COLO829 (cell line): ENCODE results near the gene COL23A1.
"Not testable (repeated sequence)": the region's sequence is repeated elsewhere in the genome, so short reads cannot be mapped to it uniquely, and the experiment has no call there.

ENCODE experiments used
- DNase-seq: peaks from one replicate; pipeline ENCODE4 v3.0.0; 2012; ENCODE audit warnings: low spot score

The COL23A1 gene

DNA sequence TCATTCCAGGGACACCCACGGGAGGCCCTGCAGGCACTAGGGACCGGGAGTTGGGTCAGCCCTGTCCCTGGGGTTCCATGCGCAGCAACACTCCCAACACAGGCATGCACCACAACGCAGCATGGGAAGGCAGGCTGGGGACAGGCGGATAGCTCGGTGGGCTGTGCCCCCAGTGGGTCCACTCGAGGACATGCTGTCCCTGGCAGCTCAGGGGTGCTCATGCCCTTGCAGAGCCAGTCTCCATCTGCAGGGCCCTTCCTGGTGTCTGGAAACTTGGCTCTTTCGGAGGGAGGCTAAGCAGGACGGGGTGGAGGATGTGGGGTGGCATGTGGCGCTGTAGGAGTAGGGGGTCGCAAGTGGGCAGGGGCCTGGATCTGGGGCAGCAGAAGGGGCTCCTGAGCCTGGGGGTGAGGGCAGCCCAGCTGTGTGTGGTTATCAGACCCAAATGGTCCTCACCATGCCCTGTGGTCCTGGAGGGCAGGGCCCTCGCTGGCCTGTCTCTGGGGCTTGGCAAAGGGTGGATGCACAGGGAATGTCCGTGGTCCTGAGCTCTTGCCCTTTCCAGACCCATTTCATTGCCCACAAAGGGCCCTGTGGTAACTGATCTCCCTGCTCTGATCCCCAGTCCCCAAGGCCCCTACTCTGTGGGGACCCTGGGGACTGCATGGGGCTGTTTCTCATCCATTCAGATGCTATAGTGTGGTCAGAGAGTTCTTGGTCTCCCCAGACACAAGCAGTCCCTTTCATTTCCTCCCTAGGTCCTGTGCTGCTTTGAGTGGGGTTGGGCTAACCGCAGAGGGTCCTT lies 267.3 kb downstream of the COL23A1 start:
- DNase-seq = no peak

DNA sequence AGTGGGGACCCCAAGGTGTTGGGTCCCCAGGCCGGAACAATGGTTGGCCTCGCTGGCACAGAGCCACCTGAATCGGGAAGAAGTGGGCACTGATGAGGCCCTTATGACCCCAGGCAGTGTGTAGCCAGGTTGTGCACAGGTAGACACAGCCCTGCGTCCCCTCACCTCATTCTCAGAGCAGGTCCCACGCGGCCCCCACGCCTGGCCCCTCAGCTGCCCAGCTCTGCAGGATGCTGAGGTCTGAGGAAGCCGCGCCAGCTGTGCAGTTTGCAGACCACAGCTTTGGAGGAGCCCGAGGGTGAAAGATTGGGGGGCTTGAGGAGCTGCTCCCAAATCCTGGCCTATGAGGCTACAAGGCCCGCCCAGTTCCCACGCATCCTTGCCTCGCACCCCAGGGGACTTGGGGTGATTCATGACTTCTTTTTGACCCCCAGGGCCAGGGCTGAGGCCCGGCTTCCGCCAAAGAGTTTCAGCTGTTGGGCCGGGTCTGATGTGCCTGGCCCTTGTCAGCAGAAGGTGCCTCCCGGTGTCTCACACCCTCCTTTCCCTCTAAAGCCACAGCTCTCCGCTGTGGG lies 269.8 kb downstream of the COL23A1 start:
- DNase-seq = no peak

DNA sequence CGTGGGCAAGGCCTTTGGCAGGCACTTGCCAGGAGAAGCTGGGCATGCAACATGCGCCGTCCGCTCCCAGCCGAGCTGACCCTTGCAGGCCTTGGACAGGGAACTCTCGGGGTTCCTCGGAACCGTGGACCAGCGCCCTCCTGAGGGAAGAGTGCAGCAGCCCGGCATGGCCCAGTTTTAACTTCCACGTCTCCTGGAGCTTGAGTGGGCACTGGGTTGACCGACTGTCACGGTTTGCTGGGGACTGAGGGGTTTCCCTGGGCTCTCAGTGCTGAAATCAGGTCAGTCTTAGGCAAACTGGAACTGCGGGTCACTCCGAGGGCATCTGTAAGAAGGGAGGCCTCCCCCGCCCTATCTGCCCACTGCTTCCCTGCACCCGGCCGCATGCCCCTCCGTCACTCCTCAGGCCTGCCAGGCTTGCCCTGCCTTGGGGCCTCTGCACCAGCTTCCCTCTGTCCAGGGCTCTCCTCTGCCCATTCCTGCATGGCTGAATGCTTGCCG lies 270.6 kb downstream of the COL23A1 start:
- no peak for DNase-seq

DNA sequence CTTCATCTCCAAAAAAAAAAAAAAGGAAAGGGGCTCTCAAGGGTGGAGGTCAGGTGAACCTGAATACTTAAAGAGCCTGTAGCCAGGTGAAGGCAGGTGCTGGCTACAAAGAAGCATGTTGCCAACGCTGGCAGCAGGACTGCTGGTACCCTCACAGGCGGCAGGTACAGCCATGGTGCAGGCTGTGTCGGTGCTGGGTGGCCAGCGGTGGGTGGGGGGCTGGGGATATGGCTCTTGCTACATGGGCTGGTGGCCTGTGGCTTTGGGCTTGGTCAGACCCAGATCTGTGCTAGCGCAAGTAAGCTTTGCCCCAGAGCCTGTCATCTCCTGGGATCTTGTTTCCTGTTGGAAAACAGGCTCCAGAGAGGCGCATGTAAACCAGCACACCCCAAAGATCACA lies 271.3 kb downstream of the COL23A1 start:
- DNase-seq = no peak

DNA sequence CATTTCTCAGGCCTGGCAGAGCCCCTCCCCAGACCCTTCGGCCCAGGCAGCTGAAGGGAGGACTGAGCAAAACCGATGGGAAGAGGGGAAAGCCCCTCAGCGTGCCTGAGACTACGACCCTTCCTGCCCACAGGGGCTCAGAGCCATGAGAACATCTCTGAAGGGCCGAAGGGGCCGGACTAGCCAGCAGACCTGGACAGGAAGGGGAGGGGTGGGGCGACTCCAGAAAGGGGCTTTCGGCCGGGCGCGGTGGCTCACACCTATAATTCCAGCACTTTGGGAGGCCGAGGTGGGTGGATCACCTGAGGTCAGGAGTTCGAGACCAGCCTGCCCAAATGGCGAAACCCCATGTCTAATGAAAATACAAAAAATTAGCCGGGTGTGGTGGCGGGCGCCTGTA lies 271.8 kb downstream of the COL23A1 start:
- DNase-seq = no peak

DNA sequence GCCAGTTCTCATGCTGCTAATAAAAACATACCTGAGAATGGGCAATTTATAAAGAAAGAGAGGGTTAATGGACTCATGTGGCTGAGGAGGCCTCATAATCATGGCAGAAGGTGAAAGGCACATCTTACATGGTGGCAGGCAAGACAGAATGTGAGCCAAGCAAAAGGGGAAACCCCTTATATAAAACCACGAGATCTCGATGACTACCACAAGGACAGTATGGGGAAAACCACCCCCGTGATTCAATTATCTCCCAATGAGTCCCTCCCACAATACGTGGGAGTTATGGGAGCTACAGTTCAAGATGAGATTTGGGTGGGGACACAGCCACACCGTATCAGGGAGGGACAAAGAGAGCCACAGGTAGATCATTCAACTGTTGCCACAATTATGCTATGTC lies 272.5 kb downstream of the COL23A1 start:
- not testable (repeated sequence) for DNase-seq

DNA sequence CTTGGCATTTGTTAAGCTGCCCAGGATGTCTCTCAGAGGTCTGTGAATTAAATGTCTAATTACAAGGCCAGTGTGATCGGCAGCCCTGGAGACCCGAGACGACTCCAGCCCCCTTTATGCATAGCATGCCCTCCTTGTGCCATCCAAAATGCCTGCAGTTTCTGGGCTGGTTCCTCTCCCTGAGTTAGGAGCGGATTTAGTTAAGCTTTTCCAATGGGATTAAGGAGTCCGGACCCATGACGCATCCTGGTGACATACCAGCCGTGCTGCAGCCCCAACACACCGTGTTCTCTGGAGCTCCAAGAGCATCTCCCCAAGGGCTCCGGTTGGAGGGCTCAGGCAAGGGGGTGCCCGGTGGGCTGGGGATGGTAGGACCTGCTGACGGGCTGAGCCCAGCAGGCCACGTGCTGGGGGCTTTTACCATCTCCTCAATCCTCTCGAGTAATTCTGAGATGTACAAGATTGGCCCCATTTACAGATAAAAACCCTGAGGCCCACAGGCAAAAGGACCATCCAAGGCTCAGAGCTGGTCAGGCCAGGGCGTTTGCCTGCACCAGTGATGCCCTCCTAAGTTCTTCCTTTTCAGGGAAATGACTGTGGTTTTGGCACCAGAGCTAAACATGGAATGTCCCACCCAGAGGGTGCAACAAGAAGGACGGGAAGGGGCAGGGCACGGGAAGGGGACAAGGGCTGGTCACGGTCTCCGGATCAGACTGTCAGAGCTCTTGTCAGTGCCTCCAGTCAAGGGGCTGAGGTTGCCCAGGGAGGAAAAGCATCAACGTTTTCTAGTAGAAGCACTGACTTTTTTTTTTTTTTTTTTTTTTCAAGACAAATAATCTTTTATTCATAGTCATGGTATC lies 275.0 kb downstream of the COL23A1 start:
- no peak for DNase-seq

DNA sequence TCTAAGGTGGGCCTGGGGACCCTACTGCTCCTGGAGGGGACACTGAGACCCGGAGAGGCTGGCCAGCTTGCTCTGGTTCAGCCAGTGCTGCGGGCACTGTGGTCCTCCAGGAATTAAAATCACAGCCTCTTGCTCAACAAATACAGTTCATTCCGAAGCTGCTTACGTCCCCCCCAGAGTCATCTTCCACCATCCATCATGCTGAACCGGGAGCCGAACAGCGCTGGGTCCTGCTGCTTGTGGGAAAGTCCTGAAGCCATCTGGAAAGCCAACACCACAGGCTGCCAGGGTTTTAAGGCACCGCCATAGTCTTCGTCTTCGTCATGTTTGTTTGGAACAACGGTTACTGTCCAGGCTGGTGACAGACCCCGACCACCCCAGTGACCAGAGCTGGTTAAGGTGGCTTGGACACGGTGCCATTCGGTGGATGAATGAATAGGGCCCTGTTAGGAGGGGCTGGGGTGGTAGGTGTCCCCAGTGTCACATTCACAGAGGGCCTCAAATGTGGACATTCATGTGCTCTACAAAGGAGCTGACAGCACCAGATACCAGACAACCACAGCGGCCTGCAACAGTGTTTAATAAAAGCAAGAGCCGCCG lies 276.0 kb downstream of the COL23A1 start:
- DNase-seq = no peak

DNA sequence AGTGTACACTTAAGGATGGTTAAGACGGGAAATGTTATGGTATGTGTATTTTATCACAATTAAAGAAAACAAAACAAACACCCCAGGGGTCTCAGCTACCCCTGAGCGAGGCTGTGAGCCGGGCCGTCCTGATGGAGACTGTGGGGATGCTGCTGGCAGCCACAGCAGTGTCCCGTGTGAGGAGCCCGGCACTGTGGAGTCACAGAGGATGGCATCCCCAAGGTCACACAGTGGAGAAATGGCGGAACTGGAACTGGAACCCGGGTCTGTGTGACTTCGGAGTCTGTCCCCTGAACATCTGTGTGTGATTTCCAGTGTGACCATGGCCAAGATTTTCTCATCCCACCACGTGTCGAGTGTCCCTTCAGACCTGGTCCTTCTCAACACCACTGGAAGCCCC lies 276.9 kb downstream of the COL23A1 start:
- no peak for DNase-seq

DNA sequence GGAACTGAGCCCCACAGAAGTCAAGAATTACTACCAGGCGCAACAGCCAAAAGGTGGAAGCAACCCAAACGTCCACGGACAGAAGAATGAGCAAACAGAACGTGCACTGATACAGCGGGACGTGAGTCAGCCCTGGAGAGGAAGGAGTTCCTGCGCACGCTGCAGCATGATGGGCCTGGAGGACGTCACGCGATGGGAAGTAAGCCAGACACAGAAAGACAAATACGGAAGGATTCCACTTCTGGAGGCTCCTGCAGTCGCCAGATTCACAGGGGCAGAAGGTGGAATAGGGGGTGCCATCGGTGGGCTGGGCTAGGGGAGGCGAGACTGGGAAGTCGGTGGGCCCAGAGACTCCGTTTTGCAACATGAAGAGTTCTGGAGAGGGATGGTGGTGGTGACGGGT lies 277.3 kb downstream of the COL23A1 start:
- DNase-seq = no peak

DNA sequence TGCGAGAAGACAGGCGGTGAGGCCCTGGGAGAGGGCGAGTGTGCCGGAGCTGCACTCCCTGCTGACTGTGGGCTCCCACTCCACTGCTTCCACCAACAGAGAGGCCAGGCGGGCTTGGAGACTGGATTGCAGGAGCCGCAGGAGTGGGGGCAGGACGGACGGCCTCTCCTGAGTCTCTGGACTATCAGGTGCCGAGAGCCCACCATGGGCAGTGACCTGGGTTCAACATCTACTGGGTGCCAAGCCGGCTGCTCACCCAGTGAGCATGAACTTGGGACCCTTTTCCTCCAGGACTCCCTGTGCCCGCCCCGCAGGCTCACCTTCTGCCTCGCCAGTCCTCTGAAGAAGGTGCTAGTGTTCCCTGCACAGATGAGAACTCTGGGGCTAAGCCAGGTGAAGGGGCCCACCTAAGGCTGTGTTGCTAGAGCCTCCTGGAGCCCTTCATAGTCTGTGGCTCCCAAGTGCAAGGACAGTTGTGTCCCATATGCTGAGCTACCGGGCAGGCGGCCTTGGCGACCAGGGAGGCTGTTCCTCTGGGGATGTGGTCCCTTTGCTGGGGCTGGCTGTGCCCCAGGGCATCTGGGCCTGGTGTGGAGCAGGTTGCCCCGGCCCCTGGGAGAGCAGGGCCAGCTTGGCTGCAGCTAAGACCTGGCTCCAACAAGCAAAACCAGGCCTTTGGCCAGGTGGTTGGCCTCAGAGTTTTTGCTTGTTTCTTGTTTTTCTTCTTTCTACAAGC lies 279.9 kb downstream of the COL23A1 start:
- no peak for DNase-seq

DNA sequence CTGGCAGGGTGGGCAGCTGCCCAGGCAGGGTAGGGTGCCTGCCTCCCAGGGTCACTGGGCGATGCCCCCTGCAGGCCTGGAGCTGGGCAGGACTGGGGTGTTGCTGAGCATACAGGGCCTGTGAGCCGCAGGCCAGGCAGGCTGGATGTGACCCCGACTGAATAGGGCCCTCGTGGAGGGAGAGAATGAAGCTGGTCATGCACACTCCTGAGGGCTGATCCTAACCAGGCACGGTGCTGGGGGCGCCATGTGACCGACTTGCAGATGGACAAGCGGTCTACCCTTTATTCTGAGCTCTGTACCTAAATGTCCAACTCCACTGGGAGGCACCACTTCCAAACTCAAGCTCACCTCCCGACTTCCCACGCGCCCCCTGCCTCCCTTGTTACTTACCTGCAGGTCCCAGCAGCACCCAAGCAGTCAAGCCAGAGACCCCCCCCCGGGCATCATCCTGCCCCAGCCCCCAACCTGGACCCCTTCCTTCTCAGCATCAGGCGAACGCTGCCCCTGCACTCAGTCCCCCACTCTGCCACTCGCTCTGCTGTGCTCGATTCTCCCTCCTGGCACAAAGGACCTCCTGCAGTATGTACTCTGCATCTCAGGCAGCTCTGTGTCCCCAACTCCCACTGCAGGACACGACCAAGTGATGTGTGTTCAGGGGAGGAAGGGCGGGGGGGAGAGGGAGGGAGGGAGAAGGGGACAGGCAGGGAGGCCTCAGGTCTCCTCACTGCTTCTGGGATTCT lies 280.8 kb downstream of the COL23A1 start:
- DNase-seq = no peak

DNA sequence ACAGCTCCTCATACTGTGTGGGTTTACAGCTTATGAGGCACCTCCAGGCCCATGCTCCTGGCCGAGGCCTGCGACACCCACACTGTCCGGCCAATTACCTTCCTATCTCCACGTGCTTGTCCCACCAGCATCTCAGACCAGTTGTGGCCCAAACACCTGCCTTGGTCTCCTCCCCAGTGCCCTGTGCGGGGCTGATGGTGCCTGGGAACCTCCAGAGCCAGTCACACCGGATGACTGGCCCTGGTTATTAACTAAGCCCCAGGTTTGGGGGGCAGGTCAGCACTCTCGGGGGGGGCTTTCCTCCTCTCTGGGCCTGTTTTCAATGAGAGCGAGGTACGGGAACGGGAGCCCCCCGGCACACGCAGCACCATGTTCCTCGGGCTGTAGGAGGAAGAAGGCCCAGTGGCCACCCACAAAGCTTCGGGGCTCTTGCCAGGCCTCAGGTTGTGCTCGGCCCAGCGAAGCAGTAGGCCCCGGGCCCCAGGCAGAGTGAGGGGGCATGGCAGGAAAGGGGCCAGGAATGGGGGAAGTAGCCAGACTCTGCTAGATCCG lies 281.6 kb downstream of the COL23A1 start:
- DNase-seq = no peak

DNA sequence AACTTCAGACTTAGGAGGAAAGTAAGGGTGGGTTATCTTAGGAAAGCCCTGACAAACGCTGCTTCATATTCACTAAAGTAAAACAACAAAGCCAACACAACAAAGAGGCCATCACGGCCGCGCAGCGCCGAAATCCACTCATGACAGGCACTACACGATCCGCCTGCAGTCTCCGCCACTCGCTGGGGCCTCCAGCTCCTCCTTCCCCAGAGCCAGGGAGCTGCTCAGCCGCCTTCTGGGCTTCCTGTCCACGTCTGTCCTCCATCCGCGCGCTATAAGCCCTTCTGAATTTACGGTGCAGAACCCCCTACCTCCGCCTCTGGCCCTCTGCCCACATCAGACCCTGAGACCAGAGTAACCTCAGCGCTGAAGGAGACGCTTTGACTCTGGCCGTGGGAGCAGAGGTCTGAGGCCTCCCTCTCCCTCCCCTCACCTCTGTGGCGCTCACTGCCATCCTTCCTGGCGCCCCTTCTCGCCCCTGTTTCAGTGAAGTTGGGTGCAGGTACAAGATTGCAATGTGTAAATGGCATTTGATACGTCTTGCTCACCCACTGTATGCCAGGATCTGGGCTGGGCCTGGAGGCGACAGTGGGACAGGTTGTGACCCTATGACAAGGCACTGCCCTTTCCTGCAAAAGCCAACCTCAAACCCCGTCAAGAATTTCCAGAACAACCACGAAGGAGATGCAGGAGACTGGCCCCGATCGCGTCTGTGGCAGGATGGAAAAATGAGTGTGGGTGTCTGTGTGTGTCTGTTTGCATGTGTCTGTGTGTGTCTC lies 282.7 kb downstream of the COL23A1 start:
- DNase-seq = no peak

DNA sequence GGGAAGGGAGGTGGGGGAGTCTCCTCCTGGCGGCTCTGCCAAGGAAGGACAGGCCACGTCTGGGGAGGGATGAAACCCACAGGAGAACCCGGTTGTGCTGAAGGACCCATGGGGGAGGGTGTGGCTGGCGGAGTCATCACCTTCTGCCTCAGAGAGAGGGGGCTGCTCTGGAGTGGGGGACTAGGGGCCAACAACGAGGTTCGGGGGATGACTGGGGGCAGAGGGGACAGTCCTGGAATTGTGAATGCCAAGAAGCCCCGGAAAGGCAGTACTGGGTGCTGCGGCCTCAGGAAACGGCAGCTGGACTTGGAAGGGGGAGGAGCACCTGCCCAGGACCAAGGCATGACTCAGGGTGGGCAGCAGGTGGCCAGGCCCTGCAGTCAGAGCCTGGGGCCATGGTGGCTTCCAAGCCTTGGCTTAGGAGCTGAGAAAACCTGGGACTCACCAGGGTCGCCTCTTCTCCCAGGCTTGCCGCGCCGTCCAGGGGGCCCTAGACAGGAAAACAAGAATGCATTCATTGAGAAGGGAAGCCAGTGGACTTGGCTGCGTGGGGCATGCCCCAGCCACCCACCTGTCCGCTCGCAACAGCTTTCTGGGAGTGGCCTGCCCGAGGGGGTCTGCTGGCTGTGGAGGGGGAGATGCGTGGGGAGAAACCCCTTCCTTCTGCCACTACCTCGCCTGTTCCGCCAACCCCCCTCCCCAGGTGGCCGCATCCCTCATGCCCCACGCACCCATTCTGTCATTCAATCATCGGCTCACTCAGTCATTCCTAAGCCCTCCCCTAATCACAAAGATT lies 283.6 kb downstream of the COL23A1 start:
- DNase-seq = no peak

DNA sequence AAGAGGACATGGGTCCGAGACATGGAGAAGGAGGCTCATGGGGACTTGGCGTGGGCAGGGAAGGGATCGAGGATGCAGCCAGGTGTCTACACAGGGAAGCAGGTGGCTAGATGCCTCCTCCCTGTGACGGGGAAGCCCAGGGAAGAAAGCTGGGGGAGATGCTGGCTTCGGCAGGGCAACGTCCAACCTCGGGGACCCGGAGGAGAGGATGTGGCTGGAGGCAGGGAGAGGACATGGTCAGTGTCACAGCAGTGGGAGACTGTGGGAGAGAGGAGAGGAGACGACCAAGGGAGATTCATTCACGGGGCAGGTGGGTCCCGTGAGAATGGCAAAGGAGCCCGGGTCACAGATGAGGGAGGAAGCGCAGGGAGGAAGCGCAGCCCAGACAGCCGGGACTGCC lies 284.4 kb downstream of the COL23A1 start:
- DNase-seq = no peak

DNA sequence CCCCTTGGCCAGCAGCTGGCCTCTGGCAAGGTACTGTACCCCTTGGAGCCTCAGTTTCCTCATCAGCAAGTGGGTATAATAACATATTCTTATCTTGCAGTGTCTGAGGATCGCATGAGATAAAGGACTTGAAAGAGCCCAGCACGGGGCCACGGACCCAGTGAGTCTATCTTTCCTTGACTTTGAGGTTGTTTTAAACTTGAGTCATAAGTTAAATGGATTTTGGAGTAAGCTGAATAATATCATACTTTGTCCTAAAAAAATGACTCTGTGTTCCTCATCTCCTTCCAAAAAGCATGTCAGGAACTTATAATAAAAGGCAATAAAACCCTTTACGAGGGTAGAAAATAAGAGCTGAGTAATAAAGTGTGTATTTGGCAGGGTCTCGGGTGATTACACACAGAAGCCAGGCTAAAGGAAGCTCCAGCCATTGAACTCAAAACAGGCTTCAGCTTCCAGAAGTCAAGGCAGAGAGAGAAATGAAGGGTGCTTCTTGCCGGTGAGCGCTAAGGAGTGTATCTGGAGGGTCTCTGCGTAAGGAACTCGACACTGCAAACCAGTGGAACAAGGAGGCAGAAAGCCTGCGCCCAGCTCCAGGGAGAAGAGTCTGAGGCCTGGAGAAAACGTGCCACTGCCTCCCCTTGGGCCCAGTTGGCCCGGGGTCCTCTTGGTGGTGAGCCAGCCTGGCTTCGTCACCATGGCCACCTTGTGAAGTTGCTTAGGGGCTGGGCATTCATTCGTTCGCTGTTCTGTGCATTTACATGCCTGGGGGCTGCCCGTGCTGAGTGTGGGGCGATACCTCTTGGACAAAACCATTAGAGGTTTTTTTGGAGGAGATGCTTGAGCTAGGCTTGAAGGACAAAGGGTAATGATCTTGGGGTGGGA lies 285.2 kb downstream of the COL23A1 start:
- no peak for DNase-seq

DNA sequence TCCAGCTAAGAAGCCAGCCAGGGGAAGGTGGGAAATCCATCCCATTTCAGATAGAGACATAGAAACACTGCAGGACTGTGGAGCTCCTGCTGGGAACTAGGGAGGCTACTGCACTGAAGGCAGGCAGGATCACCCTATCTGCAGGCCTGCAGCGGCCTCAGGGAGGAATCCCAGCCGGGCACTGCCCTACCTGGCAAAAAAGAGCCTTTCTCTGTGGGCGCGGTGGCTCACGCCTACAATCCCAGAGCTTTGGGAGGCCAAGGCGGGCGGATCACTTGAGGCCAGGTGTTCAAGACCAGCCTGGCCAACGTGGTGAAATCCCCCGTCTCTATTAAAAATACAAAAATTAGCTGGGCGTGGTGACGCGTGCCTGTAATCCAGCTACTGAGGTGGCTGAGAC lies 286.2 kb downstream of the COL23A1 start:
- no peak for DNase-seq
